GM18511 (cell line): ENCODE measurements around the gene NRSN2.
A peak's percentile ranks its signal among the peaks of the same experiment; 100 is the strongest.
"Not testable (repeated sequence)": the region's sequence is repeated elsewhere in the genome, so short reads cannot be mapped to it uniquely, and the experiment has no call there.

Experiments
- ATAC-seq: cut with Tn5 transposase; IDR thresholded peaks from one replicate; pipeline ENCODE4 v1.9.1; 2021; ENCODE audit warnings: mild to moderate bottlenecking, moderate library complexity; ENCODE audit not compliant: unreplicated experiment

The NRSN2 gene

GRCh38 chr20:373171-373890 is 26.4 kb downstream of the NRSN2 start:
- no peak for ATAC-seq

GRCh38 chr20:375265-375889 is 28.5 kb downstream of the NRSN2 start:
- ATAC-seq, result no peak

- no peak for ATAC-seq
These were observed 29.2 kb downstream of the NRSN2 start for GRCh38 chr20:376089-376488.

GRCh38 chr20:376750-377149 is 29.8 kb downstream of the NRSN2 start:
- ATAC-seq, result no peak

GRCh38 chr20:377578-377977 is 30.7 kb downstream of the NRSN2 start:
- ATAC-seq, result not testable (repeated sequence)

- no peak for ATAC-seq
These were observed 32.0 kb downstream of the NRSN2 start for GRCh38 chr20:378961-379336.

GRCh38 chr20:380763-381580 is 34.1 kb downstream of the NRSN2 start:
- ATAC-seq, result peak; percentile 55

GRCh38 chr20:381581-382290 is 34.8 kb downstream of the NRSN2 start:
- ATAC-seq, result peak; percentile 74

GRCh38 chr20:382291-383115 is 35.6 kb downstream of the NRSN2 start:
- peak; percentile 10 for ATAC-seq

GRCh38 chr20:383889-384288 is 37.0 kb downstream of the NRSN2 start:
- no peak for ATAC-seq

GRCh38 chr20:384723-385122 is 37.8 kb downstream of the NRSN2 start:
- ATAC-seq, result no peak

- no peak for ATAC-seq
These were observed 38.5 kb downstream of the NRSN2 start for GRCh38 chr20:385448-385847.

- ATAC-seq, result not testable (repeated sequence)
These were observed 39.7 kb downstream of the NRSN2 start for GRCh38 chr20:386634-387033.

- no peak for ATAC-seq
These were observed 40.6 kb downstream of the NRSN2 start for GRCh38 chr20:387520-387919.

GRCh38 chr20:388034-388994 is 41.4 kb downstream of the NRSN2 start:
- ATAC-seq, result no peak

GRCh38 chr20:389220-389619 is 42.3 kb downstream of the NRSN2 start:
- no peak for ATAC-seq

GRCh38 chr20:391041-391711 is 44.3 kb downstream of the NRSN2 start:
- ATAC-seq, result no peak

- not testable (repeated sequence) for ATAC-seq
These were observed 46.4 kb downstream of the NRSN2 start for GRCh38 chr20:393296-393695.

GRCh38 chr20:396252-396618 is 49.3 kb downstream of the NRSN2 start:
- no peak for ATAC-seq
